GM18511 (cell line): ENCODE data around the gene EML4.

Experiments used
- ATAC-seq: cut with Tn5 transposase; IDR thresholded peaks from one replicate; pipeline ENCODE4 v1.9.1; 2021; ENCODE audit warnings: mild to moderate bottlenecking, moderate library complexity; ENCODE audit not compliant: unreplicated experiment

EML4 gene

GRCh38 chr2:42218712-42219111 lies 49.6 kb downstream of the EML4 start:
- no peak for ATAC-seq

- ATAC-seq: no peak
Observed at GRCh38 chr2:42219160-42219559, 50.0 kb downstream of the EML4 start.

- ATAC-seq: no peak
Observed at GRCh38 chr2:42220566-42220965, 51.4 kb downstream of the EML4 start.

- no peak for ATAC-seq
Observed at GRCh38 chr2:42223067-42223854, 54.1 kb downstream of the EML4 start.

GRCh38 chr2:42223855-42224268 lies 54.7 kb downstream of the EML4 start:
- ATAC-seq: no peak

- ATAC-seq: no peak
Observed at GRCh38 chr2:42224422-42225067, 55.4 kb downstream of the EML4 start.

GRCh38 chr2:42225573-42225972 lies 56.4 kb downstream of the EML4 start:
- no peak for ATAC-seq

GRCh38 chr2:42227491-42227890 lies 58.3 kb downstream of the EML4 start:
- no peak for ATAC-seq

GRCh38 chr2:42228101-42228500 lies 58.9 kb downstream of the EML4 start:
- ATAC-seq: no peak

- no peak for ATAC-seq
Observed at GRCh38 chr2:42229949-42230348, 60.8 kb downstream of the EML4 start.

GRCh38 chr2:42230891-42231290 lies 61.7 kb downstream of the EML4 start:
- no peak for ATAC-seq

GRCh38 chr2:42232024-42232423 lies 62.9 kb downstream of the EML4 start:
- no peak for ATAC-seq

- ATAC-seq: no peak
Observed at GRCh38 chr2:42233976-42234441, 64.9 kb downstream of the EML4 start.

- ATAC-seq: no peak
Observed at GRCh38 chr2:42236911-42237310, 67.8 kb downstream of the EML4 start.

- ATAC-seq: peak; percentile 78
Observed at GRCh38 chr2:42238644-42239288, 69.6 kb downstream of the EML4 start.

- no peak for ATAC-seq
Observed at GRCh38 chr2:42239289-42239661, 70.1 kb downstream of the EML4 start.

GRCh38 chr2:42239811-42240210 lies 70.7 kb downstream of the EML4 start:
- no peak for ATAC-seq

- no peak for ATAC-seq
Observed at GRCh38 chr2:42241517-42241916, 72.4 kb downstream of the EML4 start.

GRCh38 chr2:42243297-42243696 lies 74.1 kb downstream of the EML4 start:
- ATAC-seq: no peak

GRCh38 chr2:42244520-42244919 lies 75.4 kb downstream of the EML4 start:
- no peak for ATAC-seq

- ATAC-seq: no peak
Observed at GRCh38 chr2:42245396-42245795, 76.2 kb downstream of the EML4 start.

GRCh38 chr2:42246562-42246961 lies 77.4 kb downstream of the EML4 start:
- ATAC-seq: no peak
